Measurements from ENCODE around the gene PITRM1.
"Not testable (repeated sequence)": the region's sequence is repeated elsewhere in the genome, so short reads cannot be mapped to it uniquely, and the experiment has no call there.

The PITRM1 gene

GRCh38 chr10:3196958-3197347 is 24.4 kb upstream of the PITRM1 start:
- no peak for DNase-seq

DNA sequence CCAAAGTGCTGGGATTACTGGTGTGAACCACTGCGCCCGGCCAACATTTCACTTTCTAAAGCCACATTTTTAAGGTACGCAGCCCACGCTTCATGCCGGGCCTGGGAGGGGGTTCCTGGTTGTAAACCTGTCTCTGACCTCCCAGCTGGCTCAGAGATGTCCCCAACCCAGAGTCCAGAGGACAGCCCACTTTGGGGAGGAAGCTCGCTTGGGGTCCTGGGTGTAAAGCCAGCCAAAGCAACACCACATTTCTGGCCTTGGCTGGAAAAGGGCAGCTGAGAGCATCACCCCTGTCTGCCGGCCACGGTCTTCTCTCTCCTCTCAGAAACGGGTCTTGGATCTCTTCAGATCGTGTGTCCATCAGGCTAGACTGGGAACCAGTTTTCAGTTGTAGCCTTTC is 23.9 kb upstream of the PITRM1 start:
- DNase-seq: no peak

- no peak for DNase-seq
Observed at GRCh38 chr10:3195726-3196125, 23.1 kb upstream of the PITRM1 start.

DNA sequence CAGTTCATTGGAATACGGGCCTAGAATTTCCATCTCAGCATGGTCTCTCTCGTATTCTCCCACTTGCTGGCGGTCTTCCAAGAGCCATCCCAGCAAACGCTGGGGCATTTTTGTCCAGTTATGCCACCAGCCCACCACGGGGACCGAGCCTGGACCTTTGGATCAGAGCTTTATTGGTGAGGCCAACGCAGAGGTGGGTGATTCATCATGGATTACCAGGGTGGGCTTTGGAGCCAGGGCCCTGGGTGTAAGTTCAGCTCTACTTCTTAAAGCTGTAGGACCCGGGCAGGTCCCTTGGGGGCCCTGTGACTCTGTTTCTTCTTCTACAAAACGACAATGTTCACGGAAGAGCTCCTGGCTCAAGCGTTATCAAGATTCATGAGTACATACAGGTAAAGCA is 22.7 kb upstream of the PITRM1 start:
- DNase-seq: no peak

DNA sequence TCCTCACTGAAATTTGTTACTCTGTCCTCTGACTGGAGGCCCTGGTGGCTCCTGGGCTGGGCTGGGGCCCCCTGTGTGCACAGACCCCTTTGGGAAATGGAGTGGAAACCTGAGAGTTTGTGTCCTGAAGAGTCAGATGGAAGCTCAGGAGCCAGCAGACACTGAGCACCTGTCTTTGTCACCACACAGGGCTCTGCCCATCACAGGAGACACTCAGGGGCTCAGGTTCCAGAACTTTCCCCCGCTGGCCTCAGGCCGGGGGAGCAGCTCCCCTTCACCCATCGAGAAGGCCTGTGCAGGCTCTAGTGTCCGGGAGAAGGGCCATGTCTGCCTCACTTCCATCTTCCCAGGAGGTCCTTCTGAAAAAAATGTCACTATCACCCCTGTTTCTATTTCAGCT is 22.3 kb upstream of the PITRM1 start:
- DNase-seq: no peak

GRCh38 chr10:3193751-3194150 is 21.2 kb upstream of the PITRM1 start:
- DNase-seq: no peak

- DNase-seq: peak; percentile 64
Observed at GRCh38 chr10:3192856-3193635, 20.5 kb upstream of the PITRM1 start.

DNA sequence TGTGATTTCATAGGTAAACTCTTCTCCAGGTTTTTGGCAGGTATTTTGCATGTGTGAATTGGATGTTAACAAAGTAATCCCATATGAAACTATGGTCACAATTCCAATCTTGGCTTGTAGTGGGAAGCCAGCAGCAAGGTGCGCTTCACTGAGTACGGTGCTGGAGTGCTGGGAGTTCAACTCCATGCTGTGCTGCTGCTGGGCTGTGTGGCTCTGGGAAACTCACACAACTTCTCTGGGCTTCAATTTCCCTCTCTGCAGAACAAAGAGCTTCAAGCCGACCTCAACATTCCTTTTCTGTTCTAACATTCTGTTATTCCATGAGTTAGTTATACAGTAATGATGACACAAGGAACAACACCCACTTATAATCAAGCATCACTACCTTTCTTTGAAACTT is 18.2 kb upstream of the PITRM1 start:
- no peak for DNase-seq

DNA sequence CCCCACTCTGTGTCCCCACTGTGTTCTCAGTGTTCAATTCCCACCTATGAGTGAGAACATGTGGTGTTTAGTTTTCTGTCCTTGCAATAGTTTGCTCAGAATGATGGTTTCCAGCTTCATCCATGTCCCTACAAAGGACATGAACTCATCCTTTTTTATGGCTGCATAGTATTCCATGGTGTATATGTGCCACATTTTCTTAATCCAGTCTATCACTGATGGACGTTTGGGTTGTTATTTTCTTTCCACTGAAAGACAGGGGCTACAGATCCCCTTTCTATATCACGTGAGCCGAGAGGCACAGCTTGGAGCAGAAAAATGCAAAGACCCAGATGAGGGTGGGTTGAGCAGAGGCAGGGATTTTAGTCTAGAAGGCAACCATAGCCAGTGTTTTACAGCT is 14.6 kb upstream of the PITRM1 start:
- not testable (repeated sequence) for DNase-seq

DNA sequence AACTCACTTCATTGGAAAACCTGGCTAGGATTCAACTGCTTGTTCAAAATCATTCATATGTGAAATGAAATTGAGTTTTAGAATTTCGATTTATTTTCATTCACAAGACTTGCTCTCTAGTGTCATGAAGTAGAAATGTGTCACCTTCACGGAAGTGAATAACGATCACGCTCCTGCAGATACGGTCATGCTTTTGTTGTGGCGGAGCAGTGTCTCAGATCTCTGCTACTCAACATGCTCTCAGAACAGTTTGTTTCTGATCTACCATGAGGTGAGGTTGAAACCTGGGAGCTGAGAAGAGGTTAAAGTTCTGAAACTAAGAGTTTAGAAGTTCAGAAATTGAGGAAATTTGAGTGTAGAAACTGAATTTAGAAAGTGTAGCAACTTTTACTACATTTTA is 13.8 kb upstream of the PITRM1 start:
- peak; percentile 68 for DNase-seq

DNA sequence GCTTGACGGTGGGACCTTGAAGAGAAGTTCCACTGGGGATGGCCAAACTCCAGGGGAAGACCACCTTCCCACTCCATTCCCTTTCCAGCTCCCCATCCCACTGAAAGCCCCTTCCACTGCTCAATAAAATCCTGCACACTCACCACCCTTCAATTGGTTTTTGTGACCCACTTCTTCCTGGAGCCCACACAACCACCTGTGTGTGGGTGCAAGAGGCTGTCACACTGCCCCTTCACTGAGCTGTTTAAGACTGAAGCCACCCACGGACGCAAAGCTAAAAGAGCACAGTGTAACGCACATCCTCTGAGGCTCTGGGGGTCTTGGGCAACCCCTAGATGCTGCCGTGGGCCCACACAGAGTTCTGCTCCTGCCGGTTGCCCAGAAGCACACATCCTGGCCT is 12.8 kb upstream of the PITRM1 start:
- no peak for DNase-seq

DNA sequence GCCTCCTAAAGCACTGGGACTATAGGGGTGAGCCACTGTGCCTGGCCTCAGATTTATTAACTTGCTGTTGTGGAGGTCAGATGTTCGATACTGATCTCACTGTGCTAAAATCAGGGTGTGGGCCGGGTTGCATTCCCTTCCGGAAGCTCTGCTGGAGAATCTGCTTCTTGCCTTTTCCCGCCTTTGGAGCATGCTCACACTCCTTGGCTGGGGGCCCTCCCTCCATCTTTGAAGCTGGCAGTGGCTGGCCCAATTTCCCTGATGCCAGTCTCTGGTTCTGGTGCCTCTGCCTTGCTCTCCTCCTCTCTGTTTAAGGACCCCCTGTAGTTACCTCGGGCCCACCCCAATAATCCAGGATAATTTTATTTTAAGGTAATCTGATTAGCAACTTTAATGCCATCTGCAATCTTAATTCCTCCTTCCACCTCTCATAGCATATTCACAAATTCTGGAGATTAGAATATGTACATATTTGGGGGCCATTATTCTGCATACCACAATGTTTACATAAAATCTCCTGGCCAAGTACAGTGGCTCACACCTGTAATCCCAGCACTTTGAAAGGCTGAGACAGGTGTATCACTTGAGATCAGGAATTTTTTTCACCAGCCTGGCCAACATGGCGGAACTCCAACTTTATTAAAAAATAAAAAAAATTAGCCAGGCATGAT is 7.9 kb upstream of the PITRM1 start:
- DNase-seq: no peak

- no peak for DNase-seq
Observed at GRCh38 chr10:3179174-3179573, 6.6 kb upstream of the PITRM1 start.

DNA sequence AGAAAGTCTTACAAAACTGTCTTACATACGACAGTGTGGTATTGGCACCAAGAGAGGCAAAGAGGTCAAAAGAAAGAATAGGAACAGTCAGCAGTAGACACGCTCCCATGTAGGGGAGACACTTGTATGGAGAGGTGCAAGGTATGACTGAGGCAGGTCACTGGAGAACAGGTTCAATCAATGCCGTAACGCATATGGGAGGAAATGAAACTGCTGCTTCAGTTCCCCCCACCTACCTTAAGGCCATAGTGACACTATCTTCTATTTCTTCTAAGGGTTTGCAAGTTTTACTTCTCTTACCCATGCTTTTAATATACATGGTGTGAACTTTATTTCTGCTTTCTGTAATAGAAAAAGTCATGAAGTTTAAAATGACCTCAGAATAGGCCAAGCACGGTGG is 5.5 kb upstream of the PITRM1 start:
- no peak for DNase-seq

DNA sequence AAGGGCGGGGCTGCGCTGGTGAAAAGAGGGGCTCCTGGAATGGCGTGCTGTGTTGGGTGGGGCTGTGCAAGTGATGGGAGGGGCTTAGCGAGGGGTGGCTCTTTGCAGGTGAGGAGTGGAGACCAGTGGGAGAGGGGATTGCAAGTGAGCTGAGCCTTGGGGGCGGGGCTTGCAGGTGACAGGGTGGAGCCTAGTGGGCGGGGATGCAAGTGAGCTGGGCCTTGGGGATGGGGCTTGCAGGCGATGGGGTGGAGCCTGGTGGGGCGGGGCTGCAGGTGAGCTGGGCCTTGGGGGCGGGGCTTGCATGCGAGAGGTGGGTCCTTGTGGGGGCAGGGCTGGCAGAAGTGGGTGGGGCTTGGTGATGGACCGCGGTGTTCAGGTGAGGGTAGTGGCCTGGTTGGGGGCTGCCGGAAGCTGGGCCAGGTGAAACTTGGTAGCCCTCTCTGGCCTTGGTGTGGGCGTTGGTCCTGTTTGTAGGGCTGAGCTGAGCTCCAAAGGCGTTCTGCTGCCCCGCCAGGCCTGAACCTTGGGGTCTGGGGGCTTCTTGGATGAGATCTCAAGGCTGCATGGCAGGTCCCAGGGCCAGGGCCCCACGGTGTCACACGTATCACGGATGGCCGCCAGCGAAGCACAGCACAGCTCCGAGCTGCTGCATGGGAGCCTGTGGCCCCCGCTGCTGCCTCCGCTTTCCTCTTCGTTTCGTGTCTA is 743 bp upstream of the PITRM1 start:
- no peak for DNase-seq

DNA sequence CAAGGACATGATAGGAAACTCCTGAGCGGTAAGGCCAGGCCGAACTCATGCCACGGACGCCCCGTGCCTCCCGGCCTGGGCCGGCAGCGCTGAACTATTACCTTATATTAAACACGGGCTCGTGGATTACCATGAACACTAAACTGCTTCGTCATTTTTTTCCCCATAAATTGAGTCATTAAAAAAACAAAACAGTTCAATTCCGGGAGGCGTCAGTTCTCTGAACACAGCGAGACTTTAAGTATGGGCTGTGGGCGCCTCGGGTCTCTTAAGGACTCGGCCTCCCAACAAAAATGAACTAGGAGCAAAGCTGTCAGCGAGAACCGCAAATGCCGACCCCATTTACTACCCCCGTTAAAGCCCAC is 519 bp downstream of the PITRM1 start:
- DNase-seq: peak; percentile 62

- not testable (repeated sequence) for DNase-seq
Observed at GRCh38 chr10:3171488-3171887, 1.1 kb downstream of the PITRM1 start.

DNA sequence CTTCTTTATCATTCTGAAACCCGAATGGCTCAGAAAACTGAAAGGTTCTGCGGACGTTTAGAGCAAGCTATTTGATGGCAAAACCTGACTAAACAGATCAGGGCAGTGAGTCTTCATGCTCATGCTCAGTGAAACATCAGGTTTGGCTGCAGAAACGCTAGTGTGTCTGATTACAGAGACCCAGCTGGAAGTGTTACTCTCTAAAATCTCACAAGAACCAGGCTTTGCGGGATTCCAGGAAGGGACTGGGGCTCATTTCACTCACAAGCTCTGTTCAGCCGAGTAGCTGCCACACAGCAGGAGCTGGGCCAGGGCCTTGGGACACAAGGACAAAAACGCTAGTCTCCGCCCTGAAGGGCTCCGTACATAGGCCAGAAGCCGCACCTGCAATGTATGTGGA is 2.9 kb downstream of the PITRM1 start:
- no peak for DNase-seq

DNA sequence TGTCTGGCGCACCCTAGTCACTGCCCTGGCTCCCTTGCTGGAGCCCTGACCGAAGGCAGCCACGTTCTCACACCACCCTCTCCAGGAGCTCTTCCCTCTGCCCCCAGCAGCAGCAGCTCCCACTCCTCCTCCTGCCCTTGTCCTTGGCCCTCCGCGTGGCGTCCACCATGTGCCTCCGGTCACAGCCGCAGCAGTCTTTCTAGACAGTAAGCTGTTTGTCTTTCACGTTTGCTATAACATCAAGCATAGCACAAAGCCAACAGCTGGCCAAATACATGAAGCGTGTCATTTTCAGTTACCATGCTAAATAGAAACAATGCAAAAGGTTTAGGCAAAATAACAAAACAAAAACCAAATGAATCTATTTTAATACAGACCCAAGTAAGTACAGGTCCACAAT is 3.3 kb downstream of the PITRM1 start:
- DNase-seq: no peak

GRCh38 chr10:3167611-3168330 is 4.8 kb downstream of the PITRM1 start:
- no peak for DNase-seq

DNA sequence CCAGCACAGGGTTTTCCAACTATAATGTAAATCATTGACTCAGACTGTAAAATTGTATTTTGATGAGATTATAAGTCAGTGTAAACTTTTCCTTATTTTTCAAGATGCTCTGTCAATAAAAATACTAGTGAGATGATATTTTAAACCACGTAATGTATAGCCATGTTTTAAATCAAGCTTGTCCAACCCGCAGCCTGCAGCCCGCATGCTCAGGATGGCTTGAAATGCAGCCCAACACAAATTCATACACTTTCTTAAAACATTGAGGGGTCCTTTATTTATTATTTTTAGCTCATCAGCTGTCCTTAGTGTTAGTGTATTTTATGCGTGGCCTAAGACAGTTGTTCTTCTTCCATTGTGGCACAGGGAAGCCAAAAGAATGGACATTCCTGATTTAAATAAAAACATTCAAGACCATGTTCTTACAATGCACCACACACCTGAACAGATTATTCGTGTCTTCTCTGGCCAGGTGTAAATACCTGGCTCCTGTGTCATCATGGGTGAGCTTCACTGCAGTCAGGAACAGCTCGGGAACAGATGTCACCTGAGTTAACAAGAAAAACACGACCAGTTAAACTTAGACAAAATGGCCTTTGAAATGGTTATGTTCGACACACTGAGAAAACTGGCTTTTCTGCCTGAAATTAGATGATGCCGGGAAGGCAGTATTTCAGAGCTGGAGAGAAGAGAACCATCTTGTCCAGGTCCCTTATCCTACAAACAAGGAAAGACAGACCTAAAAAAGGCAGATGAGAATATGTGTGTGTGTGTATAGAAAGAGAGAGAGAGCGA is 5.9 kb downstream of the PITRM1 start:
- no peak for DNase-seq

- DNase-seq: no peak
Observed at GRCh38 chr10:3165196-3165595, 7.4 kb downstream of the PITRM1 start.

GRCh38 chr10:3163879-3164278 is 8.7 kb downstream of the PITRM1 start:
- DNase-seq: no peak

Data from stimulated activated CD4-positive, alpha-beta T cell treated with anti-CD3 and anti-CD28 coated beads, Interleukin-4, amount 100 ng/mL, for 24 hours (primary cell).